ENCODE measurements around the gene WDR82.

Gene WDR82

GRCh38 chr3:52268036-52268435 lies 10.4 kb downstream of the WDR82 start:
- Histone ChIP-seq H3K9me2 (replicated peaks; ENCODE audit: control insufficient read depth, low read length) (no peaks in the 10 kb centered on the region), H3K9me3 (ENCODE audit: control insufficient read depth, insufficient read depth, low read length) (no peaks in the 10 kb centered on the region), H3K4me3 (ENCODE audit: low read length) (no peak overlapping the region), H3K4me1 (ENCODE audit: control insufficient read depth, low read length) (peaks cover 15% of the 10 kb centered on the region), H3K27ac (ENCODE audit: low read depth, low read length) (no peak overlapping the region), H3K36me3 (ENCODE audit: control insufficient read depth, low read length) (peaks cover 94% of the 10 kb centered on the region), H3K4me2 (ENCODE audit: low read length) (no peak overlapping the region), H3F3A (ENCODE audit: control insufficient read depth, insufficient read depth) (no peaks in the 10 kb centered on the region), H3K27me3 (ENCODE audit: control insufficient read depth, low read length) (no peaks in the 10 kb centered on the region), H4K20me1 (ENCODE audit: control insufficient read depth, insufficient read depth, low read depth, low read length) (peaks cover 10% of the 10 kb centered on the region; the same call in 1 of the 2 replicates), H3K79me2 (ENCODE audit: control insufficient read depth, low read length) (peaks cover 93% of the 10 kb centered on the region)
- TF ChIP-seq EZH2phosphoT487 (IDR thresholded peaks at IDR 0.05; ENCODE audit: borderline replicate concordance, low read length) (no peak), CTCF (IDR thresholded peaks at IDR 0.05; ENCODE audit: low read depth, low read length, poor library complexity, severe bottlenecking) (no peak)

- Histone ChIP-seq H3K9me3 (ENCODE audit: control insufficient read depth, insufficient read depth, low read length) (no peaks in the 10 kb centered on the region), H3K27ac (ENCODE audit: low read depth, low read length) (no peak overlapping the region), H3K4me3 (ENCODE audit: low read length) (no peak overlapping the region), H3K27me3 (ENCODE audit: control insufficient read depth, low read length) (no peaks in the 10 kb centered on the region), H3K9me2 (replicated peaks; ENCODE audit: control insufficient read depth, low read length) (no peaks in the 10 kb centered on the region), H3F3A (ENCODE audit: control insufficient read depth, insufficient read depth) (no peaks in the 10 kb centered on the region), H3K4me1 (ENCODE audit: control insufficient read depth, low read length) (no peaks in the 10 kb centered on the region), H3K79me2 (ENCODE audit: control insufficient read depth, low read length) (peaks cover 86% of the 10 kb centered on the region), H3K4me2 (ENCODE audit: low read length) (no peak overlapping the region), H4K20me1 (ENCODE audit: control insufficient read depth, insufficient read depth, low read depth, low read length) (no peaks in the 10 kb centered on the region; the same call in 1 of the 2 replicates), H3K36me3 (ENCODE audit: control insufficient read depth, low read length) (peaks cover 95% of the 10 kb centered on the region)
- no peak for TF ChIP-seq EZH2phosphoT487 (IDR thresholded peaks at IDR 0.05; ENCODE audit: borderline replicate concordance, low read length)
- peak; percentile 33 for TF ChIP-seq CTCF (IDR thresholded peaks at IDR 0.05; ENCODE audit: low read depth, low read length, poor library complexity, severe bottlenecking)
These were observed 13.1 kb downstream of the WDR82 start for GRCh38 chr3:52265387-52265786.

GRCh38 chr3:52262447-52262846 lies 16.0 kb downstream of the WDR82 start:
- Histone ChIP-seq H4K20me1 (ENCODE audit: control insufficient read depth, insufficient read depth, low read depth, low read length) (no peaks in the 10 kb centered on the region; the same call in 1 of the 2 replicates), H3K79me2 (ENCODE audit: control insufficient read depth, low read length) (peaks cover 68% of the 10 kb centered on the region), H3K9me3 (ENCODE audit: control insufficient read depth, insufficient read depth, low read length) (no peaks in the 10 kb centered on the region), H3K9me2 (replicated peaks; ENCODE audit: control insufficient read depth, low read length) (no peaks in the 10 kb centered on the region), H3K4me1 (ENCODE audit: control insufficient read depth, low read length) (peaks cover under 1% of the 10 kb centered on the region; the same call in 1 of the 2 replicates), H3K27ac (ENCODE audit: low read depth, low read length) (no peak overlapping the region), H3K27me3 (ENCODE audit: control insufficient read depth, low read length) (no peaks in the 10 kb centered on the region), H3K36me3 (ENCODE audit: control insufficient read depth, low read length) (peaks cover 96% of the 10 kb centered on the region), H3K4me3 (ENCODE audit: low read length) (no peak overlapping the region), H3K4me2 (ENCODE audit: low read length) (no peak overlapping the region), H3F3A (ENCODE audit: control insufficient read depth, insufficient read depth) (0 out of 2 replicates have a peak, but pooled peaks cover 3% of the 10 kb centered on the region)
- TF ChIP-seq EZH2phosphoT487 (IDR thresholded peaks at IDR 0.05; ENCODE audit: borderline replicate concordance, low read length) (no peak), CTCF (IDR thresholded peaks at IDR 0.05; ENCODE audit: low read depth, low read length, poor library complexity, severe bottlenecking) (no peak)
